AG04449 (cell line): ENCODE data around the gene RLBP1.

Source experiments
- CTCF ChIA-PET: fragments of 350-600 bp; formaldehyde crosslinking; extraction: SDS; loops from one replicate; lab custom pipeline; 2021; ENCODE audit warnings: antibody characterized with exemption; lab: Yijun Ruan, JAX
- POLR2A ChIA-PET: fragments of 400-600, 350-600 bp; formaldehyde crosslinking; extraction: SDS; loops from one replicate; lab custom pipeline; 2020; ENCODE audit warnings: antibody characterized with exemption, inconsistent platforms; lab: Yijun Ruan, JAX
- DNase-seq: peaks from one replicate; pipeline ENCODE4 v3.0.0-alpha.2; 2010; ENCODE audit warnings: low read depth, low spot score
- H3K4me3 ChIP-seq: 2 replicates; pipeline ENCODE4 v1.5.1; 2011; ENCODE audit warnings: low read depth, mild to moderate bottlenecking, control low read depth, low read length
- CTCF ChIP-seq: IDR thresholded peaks from one replicate; pipeline ENCODE4 v1.5.1; 2011; ENCODE audit warnings: mild to moderate bottlenecking, moderate library complexity, low read length, control low read depth, inconsistent platforms; ENCODE audit not compliant: insufficient read depth; ENCODE audit errors: missing control alignments

RLBP1 gene

GRCh38 chr15:89174476-89174875, 46.9 kb downstream of the RLBP1 start:
- CTCF ChIA-PET: interaction anchor here (0.8 to 21.4 kb wide), 13 partner anchors 9 to 271 kb away, joined by 3 to 677 read pairs (median 3); no protein-coding TSS in a partner anchor

GRCh38 chr15:89172921-89173320, 48.5 kb downstream of the RLBP1 start:
- ChIA-PET CTCF (interaction anchor here (0.7 to 21.4 kb wide), 16 partner anchors 8 to 515 kb away, joined by 3 to 677 read pairs (median 5); no protein-coding TSS in a partner anchor), POLR2A (no interaction called here)
- H3K4me3 ChIP-seq: no peak overlapping the region
- DNase-seq: no peak
- TF ChIP-seq CTCF: no peak

More at GRCh38 chr15:89174476-89174875, 46.9 kb downstream of the RLBP1 start:
- DNase-seq: no peak
- TF ChIP-seq CTCF: no peak
- H3K4me3 ChIP-seq: no peak overlapping the region
- POLR2A ChIA-PET: no interaction called here

- peak; percentile 74 for TF ChIP-seq CTCF
- CTCF ChIA-PET: interaction anchor here (0.5 to 21.4 kb wide), 58 partner anchors 8 to 1577 kb away, joined by 3 to 677 read pairs (median 4); partner anchors contain the start of gene ABHD2
- H3K4me3 ChIP-seq: no peak overlapping the region
- POLR2A ChIA-PET: no interaction called here
- DNase-seq: no peak
Measured at GRCh38 chr15:89171136-89172072, 50.0 kb downstream of the RLBP1 start.

- POLR2A ChIA-PET: no interaction called here
- H3K4me3 ChIP-seq: no peak overlapping the region
- CTCF ChIA-PET: interaction anchor here (0.8 to 21.4 kb wide), 22 partner anchors 8 to 291 kb away, joined by 3 to 677 read pairs (median 5); partner anchors contain the start of gene ABHD2
- no peak for TF ChIP-seq CTCF
- no peak for DNase-seq
Measured at GRCh38 chr15:89170364-89170763, 51.0 kb downstream of the RLBP1 start.

GRCh38 chr15:89168316-89168833, 53.0 kb downstream of the RLBP1 start:
- no peak for TF ChIP-seq CTCF
- POLR2A ChIA-PET: interaction anchor here (0.6 kb wide), 1 partner anchor 49 kb away, joined by 3 read pairs; no protein-coding TSS in a partner anchor
- no peak for DNase-seq
- CTCF ChIA-PET: interaction anchor here (1.0 to 21.4 kb wide), 10 partner anchors 10 to 133 kb away, joined by 3 to 677 read pairs (median 5); no protein-coding TSS in a partner anchor
- no peak overlapping the region for H3K4me3 ChIP-seq
